Kidney (tissue), 14 donors: ENCODE measurements around the gene ARHGAP22. TPM values are rescaled to one million over a fixed set of nuclear protein-coding genes. Genes with fewer than 3 reads are reported as not detected.

Experiments
- DNase-seq, 5 donors: peaks; one replicate each; pipeline ENCODE4 v3.0.0-alpha.2; 2013 to 2020
- FAIRE-seq: peaks from 2 replicates; lab custom pipeline; 2012; peaks lifted over from hg19 to GRCh38; lab: Jason Lieb, UNC
- H3K27ac ChIP-seq, 2 donors: one replicate each; pipeline ENCODE4 v1.7.0; 2013; ENCODE audit warnings: low read depth in 2 of 2, low read length in 2 of 2, inconsistent platforms in 1 of 2
- H3K27me3 ChIP-seq: one replicate; pipeline ENCODE4 v1.7.1; 2013; ENCODE audit warnings: low read length, inconsistent platforms; ENCODE audit not compliant: control insufficient read depth, insufficient read depth
- H3K36me3 ChIP-seq, 3 donors: one replicate each; pipeline versions ENCODE4 v1.7.0 to v1.7.1; 2013; ENCODE audit warnings: low read length in 3 of 3, control low read depth in 1 of 3, inconsistent platforms in 1 of 3; ENCODE audit not compliant: insufficient read depth in 3 of 3, control insufficient read depth in 2 of 3
- H3K4me1 ChIP-seq, 3 donors: one replicate each; pipeline versions ENCODE4 v1.7.0 to v1.7.1; 2013; ENCODE audit warnings: low read length in 3 of 3, inconsistent platforms in 1 of 3, low read depth in 1 of 3; ENCODE audit not compliant: control insufficient read depth in 2 of 3, insufficient read depth in 2 of 3
- H3K4me3 ChIP-seq, 3 donors: one replicate each; pipeline versions ENCODE4 v1.7.0 to v1.8.1; 2013; ENCODE audit warnings: low read length in 3 of 3, control low read depth in 1 of 3, inconsistent platforms in 1 of 3
- H3K9ac ChIP-seq, 3 donors: one replicate each; pipeline versions ENCODE4 v1.7.0 to v1.7.1; 2013; ENCODE audit warnings: low read length in 3 of 3, control low read depth in 1 of 3, inconsistent platforms in 1 of 3
- H3K9me3 ChIP-seq, 3 donors: one replicate each; pipeline versions ENCODE4 v1.7.0 to v1.7.1; 2013; ENCODE audit warnings: low read length in 3 of 3, control low read depth in 1 of 3, inconsistent platforms in 1 of 3; ENCODE audit not compliant: control insufficient read depth in 2 of 3, insufficient read depth in 1 of 3
- intact Hi-C: fragments of 100-400 bp; cut with DNase I; formaldehyde crosslinking; loops from one replicate; pipeline ENCODE4 v1.11.1; 2022
- polyA plus RNA-seq: library from polyadenylated mRNA; stranded (reverse); fragments of 350-450 nt; fragmentation: Illumina TruSeq; extraction: RNeasy Lipid Tissue Mini Kit (QIAGEN cat#74804); gene quantifications from one replicate; pipeline ENCODE4 v1.2.3, GENCODE V29; 2014; ENCODE audit warnings: low read depth, low replicate concordance; ENCODE audit not compliant: insufficient read depth
- total RNA-seq: library from RNA; stranded (reverse); fragmentation: NEBNext Ultra II Directional; extraction: Animal tissue kit (Norgen Biotek cat#: 25700); gene quantifications from one replicate; pipeline ENCODE4 v1.2.1, GENCODE V29; 2021
- TF ChIP-seq, protein P1 (sequence below): IDR thresholded peaks from 3 replicates; pipeline ENCODE4 v1.5.1; 2012; ENCODE audit warnings: mild to moderate bottlenecking, moderate library complexity, borderline replicate concordance; ENCODE audit not compliant: insufficient read depth; ENCODE audit errors: extremely low read depth
- donor health status: control.
- donor health status: control.
- donor health status: control.
- donor health status: control.
- donor health status: control.
- donor health status: DM: yes; HTN: yes; CAD: no.
- donor health status: Normal renal cell carcinoma (clear cell type).

ARHGAP22 gene
- total and polyA plus RNA-seq, 2 donors from 2014 or later, result 0.62 to 6.6 TPM

DNA sequence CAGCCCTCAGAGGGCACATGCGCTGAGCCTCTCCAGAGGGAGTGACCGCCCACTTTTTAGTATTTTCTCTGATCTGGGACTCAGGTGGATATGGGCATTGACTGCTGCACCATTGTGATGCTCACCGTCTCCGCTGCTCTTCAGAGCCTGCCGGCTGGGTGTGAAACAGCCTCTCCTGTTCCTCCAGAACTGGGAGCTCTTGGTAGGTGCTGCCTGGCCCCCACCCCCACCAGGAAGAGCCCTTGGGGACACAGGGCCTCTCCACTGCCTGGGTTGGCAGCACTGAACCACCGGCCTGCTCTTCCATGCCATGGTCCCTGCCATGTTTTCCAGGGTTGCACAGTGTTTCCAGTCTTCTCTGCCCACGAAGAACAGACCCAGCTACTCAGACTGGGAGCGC lies 36.3 kb downstream of the ARHGAP22 start:
- Histone ChIP-seq H3K27ac (no peak overlapping the region), H3K27me3 (no peaks in the 10 kb centered on the region), H3K36me3 (no peaks in the 10 kb centered on the region), H3K9ac (no peak overlapping the region), H3K4me1 (no peaks in the 10 kb centered on the region), H3K4me3 (no peak overlapping the region), H3K9me3 (no peaks in the 10 kb centered on the region)
- DNase-seq (no peak), FAIRE-seq (no peak)
- intact Hi-C loops, result no loop called here
- TF ChIP-seq, protein P1, sequence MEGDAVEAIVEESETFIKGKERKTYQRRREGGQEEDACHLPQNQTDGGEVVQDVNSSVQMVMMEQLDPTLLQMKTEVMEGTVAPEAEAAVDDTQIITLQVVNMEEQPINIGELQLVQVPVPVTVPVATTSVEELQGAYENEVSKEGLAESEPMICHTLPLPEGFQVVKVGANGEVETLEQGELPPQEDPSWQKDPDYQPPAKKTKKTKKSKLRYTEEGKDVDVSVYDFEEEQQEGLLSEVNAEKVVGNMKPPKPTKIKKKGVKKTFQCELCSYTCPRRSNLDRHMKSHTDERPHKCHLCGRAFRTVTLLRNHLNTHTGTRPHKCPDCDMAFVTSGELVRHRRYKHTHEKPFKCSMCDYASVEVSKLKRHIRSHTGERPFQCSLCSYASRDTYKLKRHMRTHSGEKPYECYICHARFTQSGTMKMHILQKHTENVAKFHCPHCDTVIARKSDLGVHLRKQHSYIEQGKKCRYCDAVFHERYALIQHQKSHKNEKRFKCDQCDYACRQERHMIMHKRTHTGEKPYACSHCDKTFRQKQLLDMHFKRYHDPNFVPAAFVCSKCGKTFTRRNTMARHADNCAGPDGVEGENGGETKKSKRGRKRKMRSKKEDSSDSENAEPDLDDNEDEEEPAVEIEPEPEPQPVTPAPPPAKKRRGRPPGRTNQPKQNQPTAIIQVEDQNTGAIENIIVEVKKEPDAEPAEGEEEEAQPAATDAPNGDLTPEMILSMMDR, result no peak

DNA sequence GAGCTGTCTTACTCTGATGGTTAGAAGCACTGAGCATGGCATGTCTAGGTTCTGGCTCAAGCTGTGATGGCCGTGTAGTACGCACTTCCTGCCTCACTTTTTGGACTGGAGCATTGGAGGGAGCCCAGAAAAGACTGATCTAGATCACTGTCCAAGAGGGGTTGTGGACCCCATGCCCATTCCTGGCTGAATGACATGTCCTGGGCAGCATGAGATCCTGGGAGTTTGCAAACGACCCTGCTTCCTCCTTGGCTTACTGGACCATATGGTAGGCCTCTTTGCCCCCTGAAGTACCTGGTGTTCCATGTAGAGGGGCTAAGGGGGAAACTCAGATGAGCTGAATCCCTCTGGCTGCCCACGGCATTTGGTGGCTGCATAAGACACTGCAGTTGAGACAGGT lies 36.7 kb downstream of the ARHGAP22 start:
- Histone ChIP-seq H3K4me3 (no peak overlapping the region), H3K27ac (no peak overlapping the region), H3K9me3 (no peaks in the 10 kb centered on the region), H3K36me3 (no peaks in the 10 kb centered on the region), H3K27me3 (no peaks in the 10 kb centered on the region), H3K9ac (no peak overlapping the region), H3K4me1 (no peaks in the 10 kb centered on the region)
- intact Hi-C loops, result no loop called here
- DNase-seq (no peak), FAIRE-seq (no peak)
- TF ChIP-seq, protein P1, result no peak

- no peak overlapping the region for H3K27ac ChIP-seq
- intact Hi-C loops, result no loop called here
- TF ChIP-seq, protein P1, result no peak
- H3K9ac ChIP-seq, result no peak overlapping the region
- H3K27me3 ChIP-seq, result no peaks in the 10 kb centered on the region
- DNase-seq, result no peak
- no peak overlapping the region for H3K4me3 ChIP-seq
- H3K4me1 ChIP-seq, result no peaks in the 10 kb centered on the region
- H3K36me3 ChIP-seq, result no peaks in the 10 kb centered on the region
- no peak for FAIRE-seq
- no peaks in the 10 kb centered on the region for H3K9me3 ChIP-seq
Measured at GRCh38 chr10:48567346-48567745, 37.5 kb downstream of the ARHGAP22 start.
